Endodermal cell (in vitro differentiated cells): ENCODE measurements around the gene USH1G. TPM values are rescaled to one million over a fixed set of nuclear protein-coding genes. Genes with fewer than 3 reads are reported as not detected.
A peak's percentile ranks its signal among the peaks of the same experiment; 100 is the strongest.

Experiments
- DNase-seq: peaks from one replicate; pipeline ENCODE4 v3.0.0-alpha.2; 2017
- H3K27ac ChIP-seq: 2 replicates; pipeline ENCODE4 v1.5.1; 2013; ENCODE audit warnings: mild to moderate bottlenecking, low read depth, low read length, moderate library complexity
- H3K27me3 ChIP-seq: 2 replicates; pipeline ENCODE4 v1.6.1; 2013; ENCODE audit warnings: mild to moderate bottlenecking, low read length, moderate library complexity; ENCODE audit not compliant: insufficient read depth, control insufficient read depth, poor library complexity, severe bottlenecking
- H3K36me3 ChIP-seq: 2 replicates; pipeline ENCODE4 v1.7.0; 2013; ENCODE audit warnings: mild to moderate bottlenecking, low read length, moderate library complexity; ENCODE audit not compliant: control insufficient read depth, insufficient read depth
- H3K4me1 ChIP-seq: one replicate; pipeline ENCODE4 v1.7.0; 2013; ENCODE audit warnings: low read length; ENCODE audit not compliant: control insufficient read depth, insufficient read depth
- H3K4me3 ChIP-seq: 2 replicates; pipeline ENCODE4 v1.5.1; 2013; ENCODE audit warnings: mild to moderate bottlenecking, low read length, moderate library complexity
- H3K9ac ChIP-seq: 2 replicates; pipeline ENCODE4 v1.6.1; 2013; ENCODE audit warnings: mild to moderate bottlenecking, low read length, moderate library complexity; ENCODE audit not compliant: poor library complexity, severe bottlenecking; ENCODE audit errors: extremely low read depth
- H3K9me3 ChIP-seq: 2 replicates; pipeline ENCODE4 v1.6.1; 2013; ENCODE audit warnings: mild to moderate bottlenecking, low read length, moderate library complexity; ENCODE audit not compliant: control insufficient read depth
- H3K27ac Mint-ChIP-seq: 2 replicates; pipeline ENCODE4 v1.8.0; 2020; ENCODE audit warnings: mixed read lengths
- H3K27me3 Mint-ChIP-seq: 2 replicates; pipeline ENCODE4 v1.8.0; 2021; ENCODE audit warnings: mild to moderate bottlenecking, mixed read lengths; ENCODE audit not compliant: insufficient read depth
- H3K36me3 Mint-ChIP-seq: 2 replicates; pipeline ENCODE4 v1.8.0; 2020; ENCODE audit warnings: low read depth, mixed read lengths
- H3K4me1 Mint-ChIP-seq: 2 replicates; pipeline ENCODE4 v1.8.0; 2020; ENCODE audit warnings: mixed read lengths
- H3K4me3 Mint-ChIP-seq: 2 replicates; pipeline ENCODE4 v1.8.0; 2020; ENCODE audit warnings: mild to moderate bottlenecking, moderate library complexity, mixed read lengths
- H3K9me3 Mint-ChIP-seq: 2 replicates; pipeline ENCODE4 v1.8.0; 2020; ENCODE audit warnings: mild to moderate bottlenecking, mixed read lengths
- CTCF ChIP-seq: fragments of 200-600 bp; sonication (generic); conservative IDR thresholded peaks from 2 replicates; pipeline ENCODE4 v1.5.0; 2021; ENCODE audit warnings: antibody characterized with exemption, mild to moderate bottlenecking
- WGBS, 2 experiments: methylation state at CpG; one replicate each; pipeline versions ENCODE4 v1.1.5 to v1.1.7; 2013; ENCODE audit warnings: missing lambda C conversion rate in 2 of 2, mixed read lengths in 1 of 2; ENCODE audit not compliant: insufficient coverage in 1 of 2, insufficient read length in 1 of 2; 5-methylcytosine and 5-hydroxymethylcytosine counted together
- total RNA-seq, 2 donors: library from RNA; stranded (reverse); fragmentation: NEBNext Ultra II Directional in 1 of 2; extraction: Animal tissue kit (Norgen Biotek cat#: 25700) in 1 of 2; gene quantifications; 2 replicates in 1 of 2; 3 replicates in 1 of 2; pipeline ENCODE4 v1.2.1, GENCODE V29; 2021

Gene USH1G
- total RNA-seq, 2 donors from 2014 or later, result 0.11 to 0.13 TPM

GRCh38 chr17:74892974-74893911, 29.8 kb downstream of the USH1G start, which contains the start of gene FADS6:
Gene FADS6 (minus strand): TSS chr17:74893633. CDS start chr17:74893595, 38 bp downstream.
- no peaks in the 10 kb centered on the region for H3K4me1 ChIP-seq
- no peaks in the 10 kb centered on the region for H3K36me3 ChIP-seq
- Mint-ChIP-seq H3K27ac (peak within 1 kb of the TSS; percentile 78), H3K4me3 (peak within 1 kb of the TSS; percentile 56), H3K27me3 (peaks cover 59% of the 10 kb centered on the region), H3K36me3 (no peaks in the 10 kb centered on the region), H3K4me1 (peaks cover 8% of the 10 kb centered on the region), H3K9me3 (no peaks in the 10 kb centered on the region)
- peak within 1 kb of the TSS; percentile 71 for H3K4me3 ChIP-seq
- peak; percentile 86 for DNase-seq
- no peak within 1 kb of the TSS for H3K27ac ChIP-seq
- H3K9ac ChIP-seq, result no peak within 1 kb of the TSS
- WGBS, 2 experiments, result 4 to 11% methylated on average over 47 to 86 of the region's 86 CpGs
- TF ChIP-seq CTCF, result no peak
- H3K27me3 ChIP-seq, result peaks cover 59% of the 10 kb centered on the region
- H3K9me3 ChIP-seq, result no peaks in the 10 kb centered on the region

GRCh38 chr17:74892013-74892841, 30.8 kb downstream of the USH1G start:
- Mint-ChIP-seq H3K4me3 (peak overlapping the region; percentile 56), H3K9me3 (no peaks in the 10 kb centered on the region), H3K4me1 (peaks cover 8% of the 10 kb centered on the region), H3K27me3 (peaks cover 58% of the 10 kb centered on the region), H3K36me3 (no peaks in the 10 kb centered on the region), H3K27ac (no peak overlapping the region)
- Histone ChIP-seq H3K36me3 (no peaks in the 10 kb centered on the region), H3K4me3 (no peak overlapping the region), H3K27me3 (peaks cover 55% of the 10 kb centered on the region), H3K27ac (no peak overlapping the region), H3K9me3 (no peaks in the 10 kb centered on the region), H3K9ac (no peak overlapping the region), H3K4me1 (no peaks in the 10 kb centered on the region)
- 89% methylated on average over 9 to 20 of the region's 20 CpGs for WGBS, 2 experiments
- peak; percentile 46 for TF ChIP-seq CTCF
- DNase-seq, result peak; percentile 62

DNA sequence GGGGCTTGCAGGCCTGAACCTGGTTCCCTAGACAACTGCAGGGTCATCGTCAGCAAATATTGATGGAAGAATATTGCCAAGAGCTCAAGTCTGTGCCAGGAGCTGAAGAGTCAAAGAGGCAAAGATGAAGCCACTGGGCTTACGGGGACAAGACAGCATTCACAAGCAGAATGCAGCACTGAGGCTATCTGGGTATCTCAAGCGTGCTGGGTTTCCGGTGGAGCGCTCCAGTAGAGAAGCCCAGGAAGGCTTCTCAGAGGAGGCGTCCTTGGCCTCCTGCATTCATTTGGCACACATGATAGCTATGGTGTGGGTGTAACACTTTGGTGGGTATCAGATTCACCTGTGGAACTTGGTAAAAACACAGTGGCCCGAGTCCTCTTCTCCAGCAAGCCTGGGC, 32.5 kb downstream of the USH1G start:
- Histone ChIP-seq H3K36me3 (no peaks in the 10 kb centered on the region), H3K27ac (no peak overlapping the region), H3K27me3 (peaks cover 47% of the 10 kb centered on the region), H3K4me1 (no peaks in the 10 kb centered on the region), H3K9me3 (no peaks in the 10 kb centered on the region), H3K9ac (no peak overlapping the region), H3K4me3 (no peak overlapping the region)
- peaks cover 51% of the 10 kb centered on the region for H3K27me3 Mint-ChIP-seq
- no peak for TF ChIP-seq CTCF
- H3K36me3 Mint-ChIP-seq, result no peaks in the 10 kb centered on the region
- no peak for DNase-seq
- no peaks in the 10 kb centered on the region for H3K9me3 Mint-ChIP-seq
- no peak overlapping the region for H3K4me3 Mint-ChIP-seq
- H3K4me1 Mint-ChIP-seq, result peaks cover 8% of the 10 kb centered on the region
- H3K27ac Mint-ChIP-seq, result no peak overlapping the region
- 93 to 100% methylated on average over 5 to 7 of the region's 7 CpGs for WGBS, 2 experiments
